GM12878 (cell line): Measurements from ENCODE around the gene SNX33. TPM values are rescaled to one million over a fixed set of nuclear protein-coding genes. Genes with fewer than 3 reads are reported as not detected.
A peak's percentile ranks its signal among the peaks of the same experiment; 100 is the strongest.

Experiments
- BRCA1 ChIP-seq: IDR thresholded peaks from 2 replicates; pipeline ENCODE4 v1.6.1; 2011; ENCODE audit warnings: low read depth, low read length, improper control_type of control experiment
- EP300 ChIP-seq, 2 experiments: fragments of 150-350 bp in 1 of 2; IDR thresholded peaks; 2 replicates each; pipeline ENCODE4 v1.6.1; 2011 to 2012; ENCODE audit warnings: low read depth in 2 of 2, low read length in 2 of 2, borderline replicate concordance in 1 of 2, improper control_type of control experiment in 1 of 2, inconsistent platforms in 1 of 2; ENCODE audit not compliant: control insufficient read depth in 1 of 2
- GABPA ChIP-seq: IDR thresholded peaks from 2 replicates; pipeline ENCODE4 v1.6.1; 2014; ENCODE audit warnings: antibody characterized with exemption, low read depth, mild to moderate bottlenecking, inconsistent platforms
- IRF4 ChIP-seq: IDR thresholded peaks from 2 replicates; pipeline ENCODE4 v1.6.1; 2011; ENCODE audit warnings: low read depth, low read length
- MTA3 ChIP-seq: IDR thresholded peaks from 2 replicates; pipeline ENCODE4 v1.6.1; 2012; ENCODE audit warnings: low read length, inconsistent platforms, borderline replicate concordance
- MYB ChIP-seq: fragments of 150-350 bp; IDR thresholded peaks from 2 replicates; pipeline ENCODE4 v1.6.1; 2014; ENCODE audit warnings: mild to moderate bottlenecking, low read depth, low read length, borderline replicate concordance
- MYC ChIP-seq: IDR thresholded peaks from 2 replicates; pipeline ENCODE4 v1.6.1; 2011; ENCODE audit warnings: mild to moderate bottlenecking, low read length, moderate library complexity, inconsistent platforms; ENCODE audit not compliant: insufficient read depth, insufficient replicate concordance, insufficient read length, severe bottlenecking
- NKRF ChIP-seq: fragments of 450-650 bp; conservative IDR thresholded peaks from 2 replicates; pipeline ENCODE4 v1.6.1; 2017; ENCODE audit warnings: mild to moderate bottlenecking, moderate library complexity
- NR2F1 ChIP-seq: fragments of 450-650 bp; conservative IDR thresholded peaks from 2 replicates; pipeline ENCODE4 v1.6.1; 2017; ENCODE audit warnings: mild to moderate bottlenecking
- PAX8 ChIP-seq: fragments of 450-650 bp; IDR thresholded peaks from 2 replicates; pipeline ENCODE4 v1.6.1; 2017; ENCODE audit warnings: mild to moderate bottlenecking, moderate library complexity
- PKNOX1 ChIP-seq: fragments of 450-650 bp; IDR thresholded peaks from 2 replicates; pipeline ENCODE4 v1.6.1; 2016; ENCODE audit warnings: mild to moderate bottlenecking
- PRDM15 ChIP-seq: fragments of 450-650 bp; formaldehyde crosslinking; IDR thresholded peaks from 2 replicates; pipeline ENCODE4 v1.4.0; 2020; ENCODE audit warnings: mild to moderate bottlenecking, moderate library complexity
- REST ChIP-seq: IDR thresholded peaks from 2 replicates; pipeline ENCODE4 v1.6.1; 2012; ENCODE audit warnings: mild to moderate bottlenecking, low read depth, low read length
- SMAD1 ChIP-seq: fragments of 450-650 bp; IDR thresholded peaks from 2 replicates; pipeline ENCODE4 v1.6.1; 2018; ENCODE audit warnings: mild to moderate bottlenecking, low read depth; ENCODE audit not compliant: partially characterized antibody
- SMC3 ChIP-seq: IDR thresholded peaks from 2 replicates; pipeline ENCODE4 v1.6.1; 2011; ENCODE audit warnings: low read length, improper control_type of control experiment, borderline replicate concordance
- ZZZ3 ChIP-seq: IDR thresholded peaks from 2 replicates; pipeline ENCODE4 v1.6.1; 2011; ENCODE audit warnings: low read depth; ENCODE audit not compliant: control insufficient read depth, insufficient read length
- polyA plus RNA-seq, 11 experiments: library from polyadenylated mRNA; depleted of rRNA in 4 of 11; unstranded in 6 of 11; stranded (reverse) in 5 of 11; fragments of >200 nt; fragmentation: Nextera tagmentation in 4 of 11; fragmentation: Illumina TruSeq in 1 of 11; extraction: Ambion mirVana in 4 of 11; extraction: Trizol in 1 of 11; gene quantifications; 1 replicate in 1 of 11; 2 replicates in 10 of 11; pipeline versions ENCODE4 v1.2.1 to v1.2.3, GENCODE V29; 2011 to 2016; ENCODE audit warnings: inconsistent platforms in 2 of 11, missing spikeins in 2 of 11, low read depth in 1 of 11
- total RNA-seq, 4 experiments: library from RNA; depleted of rRNA in 3 of 4; stranded (reverse); fragments of >200 nt in 3 of 4; fragmentation: Illumina TruSeq in 1 of 4; extraction: Trizol in 1 of 4; gene quantifications; 2 replicates each; pipeline versions ENCODE4 v1.2.1 to v1.2.3, GENCODE V29; 2013 to 2021

SNX33 gene
- total and polyA plus RNA-seq, 10 of the 15 experiments (the other 5 are each of a cell fraction or from before 2014, with no cell fraction given): 0.13 to 1.9 (median 0.55) TPM

GRCh38 chr15:75639709-75640482 lies 7.8 kb upstream of the SNX33 start, which contains the start of gene IMP3 (continued):
- no peak; the same call in 1 of the 2 replicates for TF ChIP-seq MYB
- peak; percentile 86 for TF ChIP-seq BRCA1
- no peak for TF ChIP-seq ZZZ3
- no peak; the same call in 1 of the 2 replicates for TF ChIP-seq REST
- TF ChIP-seq NR2F1: peak; percentile 87
- TF ChIP-seq EP300 (IDR thresholded peaks at IDR 0.05; ENCODE audit: borderline replicate concordance in 1 of 2, control insufficient read depth in 1 of 2, low read depth in 2 of 2, low read length in 2 of 2): peak in 1 of 2 experiments; percentile 19; a peak in 1 of 4 replicates
- TF ChIP-seq GABPA: peak; percentile 29; the same call in 1 of the 2 replicates
- TF ChIP-seq MYC: no peak
- TF ChIP-seq MTA3: no peak
- 0 out of 2 replicates have a peak, but pooled peaks have one; percentile 6 for TF ChIP-seq PKNOX1
- TF ChIP-seq PRDM15 (CRISPR knock-in tag): no peak
- no peak for TF ChIP-seq SMC3
- peak; percentile 89 for TF ChIP-seq NKRF
- TF ChIP-seq IRF4: no peak
- TF ChIP-seq SMAD1: peak; percentile 36
- no peak for TF ChIP-seq PAX8
